Astrocyte (in vitro differentiated cells and primary cell): ENCODE results near the gene GMDS. TPM values are rescaled to one million over a fixed set of nuclear protein-coding genes. Genes with fewer than 3 reads are reported as not detected.

Source experiments
- DNase-seq: peaks from one replicate; pipeline ENCODE4 v3.0.0-alpha.2; 2010; ENCODE audit warnings: low read depth
- FAIRE-seq: peaks from 2 replicates; lab custom pipeline; 2011; peaks lifted over from hg19 to GRCh38; lab: Jason Lieb, UNC
- H2AFZ ChIP-seq: 2 replicates; pipeline ENCODE4 v1.6.0; 2012; ENCODE audit warnings: low read depth, low read length, inconsistent platforms
- H3K27ac ChIP-seq: 2 replicates; pipeline ENCODE4 v1.5.1; 2011; ENCODE audit warnings: low read depth, low read length, inconsistent platforms
- H3K27me3 ChIP-seq: 2 replicates; pipeline ENCODE4 v1.6.0; 2011; ENCODE audit warnings: low read length, inconsistent platforms; ENCODE audit not compliant: insufficient read depth
- H3K36me3 ChIP-seq: 2 replicates; pipeline ENCODE4 v1.5.1; 2011; ENCODE audit warnings: low read length, inconsistent platforms; ENCODE audit not compliant: insufficient read depth
- H3K4me1 ChIP-seq: 2 replicates; pipeline ENCODE4 v1.5.1; 2011; ENCODE audit warnings: low read length, inconsistent platforms; ENCODE audit not compliant: insufficient read depth
- H3K4me2 ChIP-seq: 2 replicates; pipeline ENCODE4 v1.6.0; 2012; ENCODE audit warnings: low read length, inconsistent platforms
- H3K4me3 ChIP-seq: 2 replicates; pipeline ENCODE4 v1.5.1; 2011; ENCODE audit warnings: low read depth, mild to moderate bottlenecking, low read length, inconsistent platforms; ENCODE audit not compliant: insufficient read depth
- H3K79me2 ChIP-seq: 2 replicates; pipeline ENCODE4 v1.6.0; 2012; ENCODE audit warnings: mild to moderate bottlenecking, low read length, inconsistent platforms; ENCODE audit not compliant: insufficient read depth
- H3K9ac ChIP-seq: 2 replicates; pipeline ENCODE4 v1.6.0; 2012; ENCODE audit warnings: mild to moderate bottlenecking, low read length, inconsistent platforms
- H3K9me3 ChIP-seq: 2 replicates; pipeline ENCODE4 v1.5.1; 2012; ENCODE audit warnings: low read depth, mild to moderate bottlenecking, low read length, inconsistent platforms; ENCODE audit not compliant: insufficient read depth
- H4K20me1 ChIP-seq: 2 replicates; pipeline ENCODE4 v1.6.0; 2012; ENCODE audit warnings: low read length, inconsistent platforms; ENCODE audit not compliant: insufficient read depth
- H3K27ac Mint-ChIP-seq: one replicate; pipeline ENCODE4 v1.8.0; 2021; ENCODE audit warnings: mild to moderate bottlenecking, mixed read lengths; ENCODE audit not compliant: unreplicated experiment
- H3K27me3 Mint-ChIP-seq: one replicate; pipeline ENCODE4 v1.8.0; 2021; ENCODE audit warnings: low read depth, mixed read lengths; ENCODE audit not compliant: unreplicated experiment
- H3K36me3 Mint-ChIP-seq: one replicate; pipeline ENCODE4 v1.8.0; 2021; ENCODE audit warnings: low read depth, mixed read lengths; ENCODE audit not compliant: unreplicated experiment
- H3K4me1 Mint-ChIP-seq: one replicate; pipeline ENCODE4 v1.8.0; 2021; ENCODE audit warnings: low read depth, mixed read lengths; ENCODE audit not compliant: unreplicated experiment
- H3K4me3 Mint-ChIP-seq: one replicate; pipeline ENCODE4 v1.8.0; 2021; ENCODE audit warnings: mild to moderate bottlenecking, moderate library complexity, mixed read lengths; ENCODE audit not compliant: unreplicated experiment
- H3K9me3 Mint-ChIP-seq: one replicate; pipeline ENCODE4 v1.8.0; 2021; ENCODE audit warnings: mild to moderate bottlenecking, mixed read lengths; ENCODE audit not compliant: unreplicated experiment
- EZH2 ChIP-seq: IDR thresholded peaks from 2 replicates; pipeline ENCODE4 v1.6.1; 2012; ENCODE audit warnings: mild to moderate bottlenecking, low read length, inconsistent platforms; ENCODE audit not compliant: insufficient read depth
- total RNA-seq: library from RNA; stranded (reverse); gene quantifications from 2 replicates; pipeline ENCODE4 v1.2.1, GENCODE V29; 2021
- TF ChIP-seq, protein P1 (sequence below): IDR thresholded peaks from 2 replicates; pipeline ENCODE4 v1.5.1; 2011; ENCODE audit warnings: low read depth, mild to moderate bottlenecking, inconsistent platforms, low read length, moderate library complexity; ENCODE audit not compliant: insufficient read depth

The GMDS gene
- total RNA-seq, 1 donor from 2014 or later = 9.4 TPM

DNA sequence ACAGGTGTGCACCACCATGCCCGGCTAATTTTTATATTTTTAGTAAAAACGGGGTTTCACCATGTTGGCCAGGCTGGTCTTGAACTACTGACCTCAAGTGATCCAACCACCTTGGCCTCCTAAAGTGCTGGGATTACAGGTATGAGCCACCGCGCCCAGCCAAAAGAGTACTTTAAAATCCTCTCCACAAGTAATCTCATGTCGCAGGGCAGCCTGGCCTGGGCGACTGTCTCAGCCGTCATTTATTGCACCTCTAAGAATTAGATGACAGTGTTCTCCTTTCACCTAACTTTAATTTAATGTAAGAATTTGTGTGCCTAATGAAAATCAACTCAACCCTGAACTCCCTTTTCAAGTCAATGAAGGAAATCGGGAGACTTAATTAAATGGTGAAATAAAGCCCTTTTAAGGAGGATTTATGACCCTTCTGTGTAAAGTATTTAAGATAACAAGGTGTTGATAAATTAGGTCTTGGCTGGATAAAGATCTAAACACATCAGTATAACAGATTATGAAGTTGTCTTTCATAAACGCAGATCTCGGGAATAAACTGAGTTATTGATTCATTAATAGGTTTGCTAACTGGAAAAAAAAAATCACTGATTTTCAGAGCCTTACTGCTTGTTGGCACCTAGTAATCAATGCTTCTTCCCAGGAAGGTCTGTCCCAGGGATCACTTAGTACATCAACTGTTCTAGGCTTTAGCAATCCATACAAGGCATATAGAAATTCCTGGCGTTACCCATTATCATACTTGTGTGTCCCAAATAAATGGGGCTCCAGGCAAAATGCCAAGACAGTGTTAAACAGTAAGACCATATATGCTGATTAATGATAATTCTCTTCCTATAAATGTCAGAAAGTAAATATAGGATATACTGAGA, 209.3 kb downstream of the GMDS start:
- no peaks in the 10 kb centered on the region for H3K27me3 Mint-ChIP-seq
- Histone ChIP-seq H3K79me2 (no peaks in the 10 kb centered on the region), H3K27me3 (no peaks in the 10 kb centered on the region), H4K20me1 (no peaks in the 10 kb centered on the region), H3K9me3 (no peaks in the 10 kb centered on the region), H3K9ac (no peak overlapping the region), H3K4me3 (no peak overlapping the region), H2AFZ (no peak overlapping the region), H3K4me1 (no peaks in the 10 kb centered on the region), H3K4me2 (no peak overlapping the region), H3K36me3 (no peaks in the 10 kb centered on the region), H3K27ac (no peak overlapping the region)
- no peaks in the 10 kb centered on the region for H3K9me3 Mint-ChIP-seq
- peaks cover 8% of the 10 kb centered on the region for H3K4me1 Mint-ChIP-seq
- DNase-seq (no peak), FAIRE-seq (no peak)
- no peaks in the 10 kb centered on the region for H3K36me3 Mint-ChIP-seq
- H3K27ac Mint-ChIP-seq = no peak overlapping the region
- no peak overlapping the region for H3K4me3 Mint-ChIP-seq
- no peak for TF ChIP-seq EZH2
- TF ChIP-seq, protein P1, sequence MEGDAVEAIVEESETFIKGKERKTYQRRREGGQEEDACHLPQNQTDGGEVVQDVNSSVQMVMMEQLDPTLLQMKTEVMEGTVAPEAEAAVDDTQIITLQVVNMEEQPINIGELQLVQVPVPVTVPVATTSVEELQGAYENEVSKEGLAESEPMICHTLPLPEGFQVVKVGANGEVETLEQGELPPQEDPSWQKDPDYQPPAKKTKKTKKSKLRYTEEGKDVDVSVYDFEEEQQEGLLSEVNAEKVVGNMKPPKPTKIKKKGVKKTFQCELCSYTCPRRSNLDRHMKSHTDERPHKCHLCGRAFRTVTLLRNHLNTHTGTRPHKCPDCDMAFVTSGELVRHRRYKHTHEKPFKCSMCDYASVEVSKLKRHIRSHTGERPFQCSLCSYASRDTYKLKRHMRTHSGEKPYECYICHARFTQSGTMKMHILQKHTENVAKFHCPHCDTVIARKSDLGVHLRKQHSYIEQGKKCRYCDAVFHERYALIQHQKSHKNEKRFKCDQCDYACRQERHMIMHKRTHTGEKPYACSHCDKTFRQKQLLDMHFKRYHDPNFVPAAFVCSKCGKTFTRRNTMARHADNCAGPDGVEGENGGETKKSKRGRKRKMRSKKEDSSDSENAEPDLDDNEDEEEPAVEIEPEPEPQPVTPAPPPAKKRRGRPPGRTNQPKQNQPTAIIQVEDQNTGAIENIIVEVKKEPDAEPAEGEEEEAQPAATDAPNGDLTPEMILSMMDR = no peak

DNA sequence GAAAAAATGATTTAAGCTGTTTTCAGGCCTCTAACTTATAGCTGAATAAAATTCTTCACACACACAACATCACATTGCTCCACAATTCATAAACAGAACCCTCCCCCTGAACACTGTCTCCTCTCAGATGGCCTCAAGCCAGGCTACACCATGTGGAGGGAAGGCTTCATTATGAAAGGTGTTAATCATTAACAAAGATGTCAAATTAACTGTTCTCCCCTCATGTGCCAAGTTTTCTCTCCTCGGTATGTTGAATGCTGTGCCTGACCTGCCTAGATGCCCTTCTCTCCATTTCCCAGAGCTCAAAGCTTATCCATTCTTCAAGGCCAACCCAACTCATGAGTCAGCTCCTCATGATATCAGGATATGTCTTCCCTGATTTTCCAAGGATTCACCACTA, 210.4 kb downstream of the GMDS start:
- Histone ChIP-seq H2AFZ (no peak overlapping the region), H3K79me2 (no peaks in the 10 kb centered on the region), H4K20me1 (no peaks in the 10 kb centered on the region), H3K27me3 (no peaks in the 10 kb centered on the region), H3K27ac (no peak overlapping the region), H3K4me3 (no peak overlapping the region), H3K9me3 (no peaks in the 10 kb centered on the region), H3K36me3 (no peaks in the 10 kb centered on the region), H3K9ac (no peak overlapping the region), H3K4me2 (no peak overlapping the region), H3K4me1 (no peaks in the 10 kb centered on the region)
- no peak for FAIRE-seq
- H3K27ac Mint-ChIP-seq = no peak overlapping the region
- TF ChIP-seq EZH2 = no peak
- TF ChIP-seq, protein P1 = no peak
- H3K4me3 Mint-ChIP-seq = no peak overlapping the region
- no peaks in the 10 kb centered on the region for H3K9me3 Mint-ChIP-seq
- H3K36me3 Mint-ChIP-seq = no peaks in the 10 kb centered on the region
- no peak for DNase-seq
- no peaks in the 10 kb centered on the region for H3K27me3 Mint-ChIP-seq
- H3K4me1 Mint-ChIP-seq = peaks cover 8% of the 10 kb centered on the region

DNA sequence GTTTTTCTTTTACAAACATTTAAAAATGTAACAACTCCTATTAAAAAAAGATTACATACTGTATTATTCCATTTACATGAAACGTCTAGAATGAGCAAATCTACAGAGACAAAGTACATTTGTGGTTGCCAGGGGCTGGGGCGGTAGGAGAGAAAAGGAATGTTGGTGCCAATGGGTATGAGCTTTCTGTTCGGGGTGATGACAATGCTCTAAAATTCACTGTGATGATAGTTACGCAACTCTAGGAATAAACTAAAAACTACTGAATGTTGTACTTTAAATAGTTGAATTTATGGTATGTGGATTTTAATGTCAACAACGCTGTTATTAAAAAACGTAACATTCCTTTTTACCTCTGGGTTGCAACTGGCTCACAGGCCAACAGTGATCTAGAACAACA, 211.1 kb downstream of the GMDS start:
- no peaks in the 10 kb centered on the region for H3K36me3 Mint-ChIP-seq
- DNase-seq (no peak), FAIRE-seq (no peak)
- no peaks in the 10 kb centered on the region for H3K27me3 Mint-ChIP-seq
- H3K27ac ChIP-seq = no peak overlapping the region
- no peaks in the 10 kb centered on the region for H3K36me3 ChIP-seq
- H3K4me3 ChIP-seq = no peak overlapping the region
- no peaks in the 10 kb centered on the region for H3K9me3 Mint-ChIP-seq
- H3K27me3 ChIP-seq = no peaks in the 10 kb centered on the region
- H3K4me1 ChIP-seq = no peaks in the 10 kb centered on the region
- H3K4me2 ChIP-seq = no peak overlapping the region
- H3K9ac ChIP-seq = no peak overlapping the region
- H3K79me2 ChIP-seq = no peaks in the 10 kb centered on the region
- TF ChIP-seq, protein P1 = no peak
- TF ChIP-seq EZH2 = no peak
- H2AFZ ChIP-seq = no peak overlapping the region
- H3K4me1 Mint-ChIP-seq = peaks cover 8% of the 10 kb centered on the region
- no peak overlapping the region for H3K27ac Mint-ChIP-seq
- H4K20me1 ChIP-seq = no peaks in the 10 kb centered on the region
- no peak overlapping the region for H3K4me3 Mint-ChIP-seq
- no peaks in the 10 kb centered on the region for H3K9me3 ChIP-seq
